ENCODE measurements around the gene SLC39A10. TPM values are rescaled to one million over a fixed set of nuclear protein-coding genes. Genes with fewer than 3 reads are reported as not detected.
"Not testable (repeated sequence)": the region's sequence is repeated elsewhere in the genome, so short reads cannot be mapped to it uniquely, and the experiment has no call there.

Gene SLC39A10
- polyA plus RNA-seq, 1 donor = 21.6 TPM

DNA sequence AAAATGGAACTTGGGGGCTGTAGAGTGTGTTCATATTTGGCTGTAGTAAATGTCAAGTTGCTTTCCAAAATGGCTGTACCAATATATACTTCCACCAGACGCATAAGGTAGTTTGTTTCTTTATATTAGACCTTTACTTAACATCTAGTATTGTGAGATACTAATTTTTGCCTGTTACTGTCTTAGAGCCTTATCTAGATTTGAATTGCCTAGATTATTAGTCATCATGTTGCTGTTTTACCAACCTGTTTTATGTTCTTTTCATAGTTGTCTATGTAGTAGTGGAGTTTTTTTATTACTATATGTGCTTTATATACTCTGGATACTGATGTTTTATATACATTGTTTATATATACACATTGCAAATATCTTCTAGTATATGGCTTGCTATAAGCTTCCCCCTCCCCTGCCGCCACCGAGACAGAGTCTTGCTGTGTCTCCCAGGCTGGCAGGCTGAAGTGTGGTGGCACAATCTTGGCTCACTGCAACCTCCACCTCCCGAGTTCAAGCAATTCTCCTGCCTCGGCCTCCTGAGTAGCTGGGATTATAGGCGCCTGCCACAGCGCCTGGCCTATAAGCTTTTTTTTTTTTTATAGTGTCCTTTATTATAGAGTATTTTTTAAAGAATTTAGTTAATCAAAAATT is 18.9 kb downstream of the SLC39A10 start:
- DNase-seq = no peak

- no peak for DNase-seq
Measured at GRCh38 chr2:195677290-195677689, 20.3 kb downstream of the SLC39A10 start.

GRCh38 chr2:195677884-195678283 is 20.9 kb downstream of the SLC39A10 start:
- no peak for DNase-seq

GRCh38 chr2:195682077-195682476 is 25.1 kb downstream of the SLC39A10 start:
- DNase-seq = no peak

GRCh38 chr2:195683174-195683573 is 26.1 kb downstream of the SLC39A10 start:
- no peak for DNase-seq

GRCh38 chr2:195686564-195686963 is 29.5 kb downstream of the SLC39A10 start:
- no peak for DNase-seq

DNA sequence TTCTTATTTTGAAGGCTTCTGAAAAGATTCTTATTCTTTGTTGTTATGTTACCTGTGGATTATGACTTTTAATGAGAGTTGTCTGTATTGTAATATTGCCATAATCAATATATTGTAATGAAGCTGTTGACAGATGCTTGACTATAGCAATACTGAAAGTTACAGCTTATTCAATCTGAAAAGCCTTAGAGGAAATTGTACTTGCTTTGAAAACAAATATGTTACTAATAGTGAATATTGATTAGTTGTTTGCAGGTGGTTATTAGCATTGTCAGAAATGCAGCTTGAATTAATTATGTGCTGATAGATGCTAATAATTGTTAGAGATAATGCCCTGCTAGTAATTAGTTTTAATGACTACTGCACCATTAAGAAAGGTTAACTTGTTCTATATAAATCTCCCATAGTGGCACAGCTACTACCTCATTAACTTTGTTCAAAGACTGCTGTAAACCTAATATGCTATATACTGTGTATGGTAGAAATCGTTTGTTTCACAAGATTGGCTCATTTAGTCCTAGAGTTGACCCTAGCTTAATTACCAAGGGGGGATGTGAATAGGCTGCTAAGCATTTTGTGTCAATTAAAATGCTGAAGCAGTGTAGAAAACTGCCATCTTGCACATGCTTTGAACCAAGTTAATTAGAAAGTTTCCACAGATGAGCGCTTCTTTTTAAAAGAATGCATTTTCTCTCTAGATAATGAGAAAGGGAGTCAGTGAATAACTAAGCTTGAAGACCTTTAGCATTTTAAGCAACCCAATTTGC is 30.5 kb downstream of the SLC39A10 start:
- DNase-seq = no peak

GRCh38 chr2:195692531-195692930 is 35.5 kb downstream of the SLC39A10 start:
- DNase-seq = not testable (repeated sequence)

DNA sequence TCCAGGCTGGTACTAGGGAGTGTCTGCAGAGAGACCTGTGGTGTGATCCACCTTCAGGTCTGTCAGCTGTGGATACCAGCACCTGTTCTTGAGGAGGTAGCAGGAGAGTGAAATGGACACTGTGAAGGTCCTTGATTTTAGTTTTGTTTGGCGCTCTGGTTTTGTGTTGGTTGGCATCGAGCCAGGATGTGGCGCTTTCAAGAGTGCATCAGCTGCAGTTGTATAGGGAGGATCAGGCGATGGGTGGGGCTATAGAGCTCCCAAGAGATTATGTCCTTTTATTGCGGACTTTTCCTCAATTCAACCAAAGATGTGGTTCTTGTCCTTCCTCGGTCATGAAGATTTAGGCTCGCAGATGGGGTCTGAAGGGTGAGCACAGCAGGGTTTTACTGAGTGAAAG is 37.5 kb downstream of the SLC39A10 start:
- no peak for DNase-seq

- no peak for DNase-seq
Measured at GRCh38 chr2:195695002-195695631, 38.1 kb downstream of the SLC39A10 start.

DNA sequence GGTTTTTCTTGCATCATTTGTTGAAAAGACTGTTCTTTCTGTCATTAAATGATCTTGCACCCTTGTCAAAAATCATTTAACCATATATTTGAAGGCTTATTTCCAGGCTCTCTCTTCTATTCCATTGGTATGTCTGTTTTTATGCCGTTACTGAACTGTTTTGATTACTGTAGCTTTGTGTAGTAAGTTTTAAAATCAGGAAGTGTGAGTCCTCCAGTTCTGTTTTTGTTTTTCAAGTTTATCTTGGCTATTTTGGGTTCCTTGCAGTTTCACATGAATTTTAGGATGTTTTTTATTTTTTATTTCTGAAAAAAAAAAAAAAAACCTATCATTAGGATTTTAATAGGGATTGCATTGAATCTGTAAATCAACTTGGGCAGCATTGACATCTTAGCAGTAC is 39.0 kb downstream of the SLC39A10 start:
- no peak for DNase-seq

DNA sequence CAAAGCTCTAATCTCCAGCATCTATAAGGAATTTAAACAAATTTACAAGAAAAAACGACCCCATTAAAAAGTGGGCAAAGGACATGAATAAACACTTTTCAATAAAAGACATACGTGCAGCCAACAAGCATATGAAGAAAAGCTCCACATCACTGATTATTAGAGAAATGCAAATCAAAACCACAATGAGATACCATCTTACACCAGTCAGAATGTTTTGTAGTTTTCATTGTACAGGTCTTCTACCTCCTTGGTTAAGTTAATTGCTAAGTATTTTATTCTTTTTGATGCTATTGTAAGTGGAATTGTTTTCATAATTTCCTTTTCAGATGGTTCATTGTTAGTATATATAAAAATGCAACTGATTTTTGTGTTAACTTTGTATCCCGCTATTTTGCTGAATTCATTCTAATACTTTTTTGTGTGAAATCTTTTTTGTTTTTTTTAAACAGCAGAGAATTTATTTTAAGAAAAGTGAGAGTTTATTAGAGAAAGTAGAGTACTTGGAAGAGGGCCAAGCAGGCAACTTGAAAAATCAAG is 40.7 kb downstream of the SLC39A10 start:
- no peak for DNase-seq

DNA sequence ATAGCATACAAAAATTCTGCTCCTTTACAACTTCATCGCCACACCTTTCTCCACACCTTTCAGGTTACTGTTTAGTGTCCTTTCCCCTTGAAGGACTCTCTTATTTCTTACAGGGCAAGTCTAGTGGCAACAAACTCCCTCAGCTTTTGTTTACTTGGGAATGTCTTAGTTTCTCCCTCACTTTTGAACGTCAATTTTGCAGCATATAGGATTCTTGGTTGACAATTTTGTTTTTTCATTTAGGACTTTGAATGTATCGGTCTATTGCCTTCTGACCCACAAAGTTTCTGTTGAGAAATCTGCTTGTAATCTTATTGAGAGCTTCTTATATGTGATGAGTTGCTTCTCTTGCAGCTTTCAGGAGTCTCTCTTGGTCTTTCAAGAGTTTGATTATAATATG is 43.5 kb downstream of the SLC39A10 start:
- no peak for DNase-seq

DNA sequence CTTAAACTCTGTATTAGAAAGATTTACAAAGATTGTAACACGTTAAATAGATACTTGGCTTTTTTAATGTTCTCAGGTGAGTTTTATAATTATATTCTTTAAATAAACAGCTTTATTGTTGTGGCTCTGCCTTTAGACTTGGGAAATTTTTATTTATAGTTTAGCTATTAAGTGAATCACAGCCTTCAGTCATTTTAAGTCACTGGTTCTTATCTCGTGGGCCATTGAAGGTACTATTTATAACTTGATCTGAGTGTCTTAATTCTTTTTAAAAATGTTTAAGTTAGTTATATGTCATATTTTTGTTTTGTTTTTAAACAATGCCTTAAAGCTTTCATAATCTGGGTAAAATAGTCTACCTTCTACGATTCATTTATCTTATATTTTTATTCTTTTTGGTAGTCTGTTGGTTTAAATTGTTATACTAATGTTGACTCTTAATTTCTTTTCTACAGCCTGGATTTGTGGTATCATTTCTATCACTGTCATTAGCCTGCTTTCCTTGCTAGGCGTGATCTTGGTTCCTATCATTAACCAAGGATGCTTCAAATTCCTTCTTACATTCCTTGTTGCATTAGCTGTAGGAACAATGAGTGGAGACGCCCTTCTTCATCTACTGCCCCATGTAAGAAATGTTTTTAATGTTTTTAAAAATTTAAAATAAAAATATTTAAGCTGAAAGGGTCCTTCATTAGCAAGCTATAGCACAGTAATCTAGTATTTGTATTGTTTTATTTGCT is 49.3 kb downstream of the SLC39A10 start:
- no peak for DNase-seq

GRCh38 chr2:195709901-195710806 is 53.1 kb downstream of the SLC39A10 start:
- no peak for DNase-seq

- DNase-seq = no peak
Measured at GRCh38 chr2:195711478-195711877, 54.5 kb downstream of the SLC39A10 start.

- DNase-seq = no peak
Measured at GRCh38 chr2:195716466-195716865, 59.4 kb downstream of the SLC39A10 start.

- DNase-seq = no peak
Measured at GRCh38 chr2:195721042-195721441, 64.0 kb downstream of the SLC39A10 start.

- DNase-seq = no peak
Measured at GRCh38 chr2:195722075-195722474, 65.0 kb downstream of the SLC39A10 start.

GRCh38 chr2:195727106-195727505 is 70.1 kb downstream of the SLC39A10 start:
- DNase-seq = no peak

DNA sequence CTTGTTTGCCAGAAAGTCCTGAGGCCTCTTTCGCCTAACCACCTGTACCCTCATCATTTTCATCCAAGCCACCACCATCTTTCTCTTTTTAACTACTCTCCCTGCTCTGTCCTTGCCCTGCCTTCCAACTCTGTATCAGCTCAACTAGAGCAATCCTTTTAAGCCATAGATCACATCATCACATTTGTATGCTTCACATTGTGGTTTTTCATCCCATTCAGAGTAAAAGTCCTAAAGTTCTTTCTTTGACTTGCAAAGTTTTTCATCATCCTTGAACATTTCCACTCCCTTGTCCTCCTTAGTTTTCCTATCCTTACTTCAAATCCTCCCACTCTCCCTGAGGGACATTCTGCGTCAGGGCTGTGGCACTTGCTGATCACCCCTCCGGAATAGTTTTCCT is 73.9 kb downstream of the SLC39A10 start:
- DNase-seq = no peak

DNA sequence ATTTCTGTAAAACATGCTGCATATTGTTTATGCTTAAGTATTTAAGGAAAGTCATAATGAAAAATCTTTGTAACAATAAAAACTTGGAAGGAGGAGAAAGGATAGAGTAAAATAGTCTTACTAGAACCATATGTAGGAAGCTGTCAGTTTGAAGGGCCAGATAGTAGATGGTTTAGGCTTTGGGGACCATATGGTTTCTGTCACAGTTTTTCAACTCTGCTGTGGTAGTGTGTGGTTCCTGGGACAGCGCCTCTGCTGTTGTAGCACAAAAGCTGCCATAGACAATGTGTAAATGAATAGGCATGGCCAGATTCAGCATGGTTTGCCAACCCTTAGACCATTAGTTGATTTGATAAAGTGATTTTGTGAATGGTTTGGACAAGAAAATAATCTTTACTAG is 75.5 kb downstream of the SLC39A10 start:
- no peak for DNase-seq
